NOMO-1 treated with DMSO at 0.1 percent for 48 hours (cell line): Measurements from ENCODE around the gene DCAF16.

Experiments
- DNase-seq: peaks from one replicate; lab custom pipeline; 2025; ENCODE audit not compliant: unreplicated experiment; lab: John Stamatoyannopoulos, UW

Gene DCAF16

GRCh38 chr4:17785858-17786257, 24.7 kb downstream of the DCAF16 start:
- no peak for DNase-seq

GRCh38 chr4:17781300-17782287, 29.0 kb downstream of the DCAF16 start, which contains the start of gene FAM184B:
FAM184B (minus strand) TSS chr4:17781621; CDS start chr4:17781299, 322 bp downstream.
- DNase-seq: no peak

DNA sequence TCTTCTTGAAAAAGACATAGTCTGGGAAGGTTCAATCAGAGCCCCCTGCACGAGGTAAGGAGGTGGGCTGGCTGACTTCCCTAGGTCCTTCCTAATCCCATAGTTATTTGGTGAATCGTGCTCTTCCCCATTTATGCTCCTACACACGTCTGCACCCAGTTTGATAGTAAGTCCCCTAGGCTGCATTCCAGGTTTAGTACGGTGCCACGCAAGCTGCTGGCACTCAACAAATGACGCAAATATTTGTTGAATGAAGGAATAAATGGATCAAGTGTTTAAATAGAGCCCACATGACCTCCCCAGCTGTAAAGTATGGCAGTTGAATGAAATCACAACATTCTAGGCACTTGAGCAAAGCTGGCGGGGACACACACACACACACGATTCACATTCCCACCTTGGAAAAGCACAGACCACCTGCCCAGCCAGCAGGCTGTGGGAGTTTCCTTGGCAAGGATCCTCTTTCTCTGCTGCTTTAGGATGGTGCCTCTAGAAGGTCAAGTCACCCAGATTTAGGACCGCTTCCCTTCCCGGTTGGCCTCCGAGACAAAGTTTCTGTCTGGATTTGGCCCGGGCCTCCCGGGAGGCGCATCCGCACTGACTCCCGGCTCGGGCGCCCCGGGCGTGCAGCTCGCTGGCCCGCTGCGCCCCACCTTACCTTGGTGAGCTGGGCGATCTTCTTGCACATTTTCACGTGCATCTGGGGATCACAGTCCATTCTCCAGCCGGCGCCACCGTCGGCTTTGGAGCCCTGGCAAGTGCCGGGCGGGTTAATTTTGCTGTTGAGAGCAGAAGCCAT, 29.9 kb downstream of the DCAF16 start:
- DNase-seq: no peak

- DNase-seq: no peak
Measured at GRCh38 chr4:17778431-17778830, 32.1 kb downstream of the DCAF16 start.

DNA sequence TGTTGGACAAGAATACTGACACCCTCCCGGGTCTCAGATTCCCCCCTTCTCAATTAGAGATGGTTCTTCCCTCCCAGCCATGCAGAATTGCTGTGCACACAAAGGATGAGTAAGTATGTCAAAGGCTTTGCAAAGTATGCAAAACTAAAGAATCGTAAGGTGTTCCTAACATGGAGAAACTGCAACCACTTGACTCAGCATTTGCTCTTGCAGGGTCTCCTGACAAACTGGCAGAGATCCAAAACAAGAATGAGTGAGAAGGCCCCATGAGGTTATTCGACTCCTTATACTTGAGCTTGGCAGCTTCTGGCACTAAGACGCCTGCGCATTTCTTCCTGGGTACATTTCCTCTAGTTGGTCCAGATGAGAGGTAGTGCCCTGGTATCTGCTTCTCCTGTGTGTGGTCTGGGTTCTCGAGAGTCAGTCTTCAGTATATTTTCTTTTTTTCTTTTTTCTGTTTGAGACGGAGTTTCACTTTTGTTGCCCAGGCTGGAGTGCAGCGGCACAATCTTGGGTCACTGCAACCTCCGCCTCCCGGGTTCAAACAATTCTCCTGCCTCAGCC, 37.3 kb downstream of the DCAF16 start:
- no peak for DNase-seq

DNA sequence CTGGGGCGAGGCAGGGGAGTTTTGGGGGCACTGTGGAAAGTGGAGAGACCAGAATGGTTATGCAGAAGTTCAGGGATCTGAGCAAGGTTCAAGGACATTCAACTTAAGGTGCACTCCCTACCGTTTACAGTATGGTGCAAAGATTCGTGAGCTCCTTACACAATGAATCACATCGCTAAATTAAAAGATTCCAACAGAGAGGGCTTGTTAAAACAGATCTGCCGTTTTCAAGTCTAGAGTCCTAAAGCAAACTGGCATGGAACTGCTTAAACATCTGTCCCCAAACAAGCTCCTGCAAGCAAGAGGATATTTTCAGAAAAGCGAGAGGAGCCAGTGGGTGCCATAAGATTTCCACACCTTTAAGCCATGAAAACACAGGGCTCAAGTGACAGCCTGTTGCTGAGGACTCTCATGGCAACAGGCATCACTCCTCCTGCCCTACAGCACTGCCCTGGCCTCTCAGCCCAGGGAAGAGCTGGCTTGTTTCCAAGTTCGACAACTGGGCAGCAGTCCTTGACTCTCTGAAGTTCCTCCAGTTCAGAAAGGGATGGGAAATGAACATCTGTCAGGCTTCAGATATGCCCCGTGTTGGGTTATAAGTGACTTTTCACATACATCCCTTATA, 39.2 kb downstream of the DCAF16 start:
- no peak for DNase-seq

DNA sequence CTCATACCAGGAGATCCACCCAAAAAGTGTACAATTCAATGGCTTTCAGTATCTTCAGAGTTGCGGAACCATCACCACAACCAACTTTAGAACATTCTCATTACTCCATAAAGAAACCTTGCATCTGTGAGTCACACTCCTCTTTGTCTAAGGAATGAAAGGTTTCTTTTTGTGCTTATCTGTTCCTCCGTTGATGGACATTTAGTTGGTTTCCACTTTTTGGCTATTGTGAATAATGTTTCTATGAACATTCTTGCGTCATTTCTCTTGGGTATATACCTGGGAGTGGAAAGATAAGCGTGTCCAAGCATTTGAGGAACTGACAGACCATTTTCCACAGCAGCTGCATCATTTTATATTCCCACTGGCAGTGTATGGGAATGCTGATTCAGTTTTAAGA, 39.7 kb downstream of the DCAF16 start:
- DNase-seq: no peak

- no peak for DNase-seq
Measured at GRCh38 chr4:17769406-17770174, 41.0 kb downstream of the DCAF16 start.

DNA sequence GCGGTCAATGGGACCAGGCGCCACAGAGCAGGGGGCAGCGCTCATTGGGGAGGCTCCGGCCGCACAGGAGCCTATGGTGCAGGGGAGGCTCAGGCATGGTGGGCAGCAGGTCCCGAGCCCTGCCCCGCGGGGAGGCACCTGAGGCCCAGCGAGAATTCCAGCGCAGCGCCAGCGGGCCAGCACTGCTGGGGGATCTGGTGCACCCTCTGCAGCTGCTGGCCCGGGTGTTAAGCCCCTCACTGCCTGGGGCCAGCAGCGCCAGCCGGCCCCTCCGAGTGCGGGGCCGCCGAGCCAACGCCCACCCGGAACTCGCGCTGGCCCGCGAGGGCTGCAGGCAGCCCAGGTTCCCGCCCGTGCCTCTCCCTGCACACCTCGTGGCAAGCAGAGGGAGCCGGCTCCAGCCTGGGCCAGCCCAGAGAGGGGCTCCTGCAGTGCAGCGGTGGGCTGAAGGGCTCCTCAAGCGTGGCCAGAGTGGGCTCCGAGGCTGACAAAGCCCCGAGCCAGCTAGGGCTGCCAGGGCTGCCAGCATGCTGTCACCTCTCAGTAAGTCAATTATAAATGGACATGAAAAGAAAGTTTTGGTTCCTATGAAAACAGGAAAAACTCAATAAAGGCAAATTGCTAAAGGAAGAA, 43.6 kb downstream of the DCAF16 start:
- no peak for DNase-seq

DNA sequence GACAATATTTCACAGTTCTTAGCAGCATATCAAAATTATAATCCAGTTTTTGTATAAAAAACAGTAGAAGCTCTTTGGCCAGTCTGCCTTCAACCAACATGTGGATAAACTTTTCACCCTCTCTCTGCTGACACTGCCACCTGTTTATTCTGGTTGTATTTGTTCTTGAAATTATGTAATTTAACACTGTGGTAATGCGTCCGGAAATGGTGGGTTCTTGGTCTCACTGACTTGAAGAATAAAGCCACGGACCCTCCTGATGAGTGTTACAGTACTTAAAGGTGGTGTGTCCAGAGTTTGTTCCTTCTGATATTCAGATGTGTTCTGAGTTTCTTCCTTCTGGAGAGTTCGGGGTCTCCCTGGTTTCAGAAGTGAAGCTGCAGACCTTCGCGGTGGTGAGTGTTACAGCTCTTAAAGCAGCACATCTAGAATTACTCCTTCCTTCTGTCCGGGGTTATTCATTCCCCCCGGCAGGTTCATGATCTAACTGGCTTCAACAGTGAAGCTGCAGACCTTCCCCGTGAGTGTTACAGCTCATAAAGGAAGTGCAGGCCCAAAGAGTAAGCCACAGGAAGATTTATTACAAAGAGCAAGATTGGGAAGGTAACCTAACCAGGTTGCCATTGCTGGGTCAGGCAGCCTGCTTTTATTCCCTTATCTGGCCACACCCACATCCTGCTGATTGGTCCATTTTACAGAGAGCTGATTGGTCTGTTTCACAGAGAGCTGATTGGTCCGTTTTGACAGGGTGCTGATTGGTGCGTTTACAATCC, 44.9 kb downstream of the DCAF16 start:
- no peak for DNase-seq

DNA sequence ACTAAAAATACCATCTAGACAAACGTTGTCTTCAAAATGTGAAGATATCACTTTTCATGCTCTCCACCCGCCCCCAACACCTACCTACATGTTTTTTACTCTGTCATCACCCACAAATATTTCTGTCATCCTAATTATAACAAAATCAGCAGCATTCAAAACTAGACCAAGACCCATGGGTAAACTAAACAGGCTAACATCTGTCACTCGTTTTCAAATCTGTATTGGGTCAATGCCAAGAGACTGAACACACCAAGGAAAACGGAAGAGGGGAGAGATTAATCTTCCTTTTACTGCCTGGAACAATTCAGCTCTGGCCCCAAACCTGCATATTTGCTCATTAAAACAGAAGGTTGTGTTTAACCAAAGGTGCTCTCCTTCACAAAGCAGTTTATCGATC, 46.6 kb downstream of the DCAF16 start:
- DNase-seq: no peak

GRCh38 chr4:17763416-17763815, 47.1 kb downstream of the DCAF16 start:
- no peak for DNase-seq

GRCh38 chr4:17762726-17763125, 47.8 kb downstream of the DCAF16 start:
- no peak for DNase-seq

DNA sequence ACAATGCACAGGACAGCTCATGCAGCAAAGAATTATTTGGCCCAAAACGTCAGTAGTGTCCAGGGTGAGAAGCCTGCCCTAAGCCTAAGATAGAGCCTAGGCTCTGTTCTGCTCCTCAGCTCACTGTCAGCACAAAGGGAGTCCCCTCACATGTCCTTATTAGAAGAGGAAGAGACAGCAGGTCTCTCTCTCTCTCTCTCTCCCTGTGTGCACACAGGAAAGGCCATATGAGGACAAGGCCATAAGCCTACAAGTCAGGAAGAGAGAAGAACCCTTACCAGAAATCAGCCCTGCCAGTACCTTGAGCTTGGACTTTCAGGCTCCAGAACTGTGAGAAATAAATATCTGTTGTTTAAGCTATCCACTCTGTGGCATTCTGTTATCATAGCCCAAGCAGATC, 49.5 kb downstream of the DCAF16 start:
- no peak for DNase-seq

DNA sequence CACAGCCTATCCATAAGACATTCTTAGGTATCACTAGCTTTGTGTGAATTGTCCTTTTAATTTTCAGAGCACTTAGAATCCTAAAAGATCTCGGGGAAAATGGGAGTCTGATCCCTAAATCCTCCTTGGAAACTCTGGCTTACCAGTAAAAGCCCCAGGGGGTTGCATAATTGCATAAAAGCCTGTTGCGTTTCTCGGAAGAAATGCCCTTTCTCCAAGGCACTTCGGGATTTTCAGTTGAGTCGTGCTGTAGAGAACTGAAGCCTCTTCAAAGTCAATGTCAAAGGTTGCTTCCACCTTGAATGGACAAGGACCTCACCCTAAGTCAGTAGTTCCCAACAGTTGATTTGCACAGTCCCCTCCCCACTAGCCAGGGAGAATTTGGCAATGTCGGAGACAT, 49.9 kb downstream of the DCAF16 start:
- no peak for DNase-seq

- no peak for DNase-seq
Measured at GRCh38 chr4:17758485-17758884, 52.1 kb downstream of the DCAF16 start.

DNA sequence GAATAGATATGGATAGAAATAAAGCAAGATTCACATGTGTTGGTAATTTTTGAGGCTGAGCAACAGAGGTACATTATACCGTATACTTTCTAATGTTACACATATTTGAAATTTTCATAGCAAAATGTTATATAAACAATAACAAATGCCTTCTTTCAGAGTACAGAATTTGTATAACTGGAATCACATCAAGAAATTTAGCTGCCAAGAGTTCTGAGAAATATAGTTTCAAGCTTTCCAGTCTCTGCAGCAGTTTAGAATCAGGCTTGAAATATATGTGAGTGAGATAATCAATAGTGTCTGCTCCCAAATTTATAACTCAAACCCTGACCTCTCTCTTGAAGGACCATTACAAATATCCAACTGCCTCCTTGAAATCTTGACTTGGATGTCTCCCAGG, 52.9 kb downstream of the DCAF16 start:
- no peak for DNase-seq

DNA sequence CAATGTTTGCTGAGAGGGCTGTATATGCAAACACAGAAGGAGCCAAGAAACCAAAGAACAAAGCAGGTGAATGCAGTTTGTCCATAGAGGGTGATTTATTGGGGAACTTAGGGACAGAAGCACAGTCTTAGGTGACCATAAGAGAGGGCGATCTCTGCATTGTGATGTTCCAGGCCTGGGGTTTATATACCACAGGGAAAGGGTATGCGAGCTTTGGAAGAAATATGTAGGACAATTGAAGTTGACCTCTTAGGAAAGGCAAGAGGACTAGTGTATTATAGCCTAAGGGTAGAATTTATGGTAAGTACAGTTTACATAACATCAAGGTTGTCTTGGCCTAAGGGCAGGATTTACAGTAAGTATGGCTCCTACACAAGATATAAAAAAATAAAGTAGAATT, 56.9 kb downstream of the DCAF16 start:
- no peak for DNase-seq
